GM19397 (cell line): ENCODE measurements around the gene ARF5.

Experiments
- ATAC-seq: cut with Tn5 transposase; IDR thresholded peaks from one replicate; pipeline ENCODE4 v1.9.1; 2021; ENCODE audit warnings: mild to moderate bottlenecking, moderate library complexity; ENCODE audit not compliant: unreplicated experiment

The ARF5 gene

GRCh38 chr7:127588697-127589482, 679 bp downstream of the ARF5 start:
- peak; percentile 11 for ATAC-seq

GRCh38 chr7:127589896-127590295, 1.7 kb downstream of the ARF5 start:
- no peak for ATAC-seq

GRCh38 chr7:127591189-127591588, 3.0 kb downstream of the ARF5 start:
- no peak for ATAC-seq

- ATAC-seq, result no peak
These were observed 3.4 kb downstream of the ARF5 start for GRCh38 chr7:127591591-127591990.

- no peak for ATAC-seq
These were observed 4.3 kb downstream of the ARF5 start for GRCh38 chr7:127592550-127592949.

GRCh38 chr7:127594490-127594889, 6.3 kb downstream of the ARF5 start:
- no peak for ATAC-seq

- ATAC-seq, result no peak
These were observed 7.5 kb downstream of the ARF5 start for GRCh38 chr7:127595737-127596136.

- ATAC-seq, result no peak
These were observed 10.1 kb downstream of the ARF5 start for GRCh38 chr7:127598318-127598717.

GRCh38 chr7:127600885-127601284, 12.7 kb downstream of the ARF5 start:
- ATAC-seq, result no peak

GRCh38 chr7:127608446-127608845, 20.2 kb downstream of the ARF5 start:
- ATAC-seq, result no peak

- ATAC-seq, result no peak
These were observed 21.1 kb downstream of the ARF5 start for GRCh38 chr7:127609297-127609696.

GRCh38 chr7:127612263-127612662, 24.1 kb downstream of the ARF5 start:
- no peak for ATAC-seq

- ATAC-seq, result no peak
These were observed 28.5 kb downstream of the ARF5 start for GRCh38 chr7:127616724-127617123.

- ATAC-seq, result no peak
These were observed 29.8 kb downstream of the ARF5 start, which contains the start of gene PAX4 for GRCh38 chr7:127618042-127618441. PAX4 (minus strand) TSS chr7:127618142; CDS start chr7:127615928, 2,214 bp downstream.

- no peak for ATAC-seq
These were observed 30.6 kb downstream of the ARF5 start for GRCh38 chr7:127618775-127619174.

GRCh38 chr7:127619681-127620405, 31.6 kb downstream of the ARF5 start:
- ATAC-seq, result no peak

- no peak for ATAC-seq
These were observed 32.4 kb downstream of the ARF5 start for GRCh38 chr7:127620406-127621233.

GRCh38 chr7:127625331-127625730, 37.1 kb downstream of the ARF5 start:
- ATAC-seq, result no peak

GRCh38 chr7:127628445-127628844, 40.2 kb downstream of the ARF5 start:
- no peak for ATAC-seq

GRCh38 chr7:127629268-127629854, 41.1 kb downstream of the ARF5 start:
- no peak for ATAC-seq
